Left cardiac atrium (tissue), 4 donors: ENCODE measurements around the gene SLC34A1. TPM values are rescaled to one million over a fixed set of nuclear protein-coding genes. Genes with fewer than 3 reads are reported as not detected.

Experiments used
- ATAC-seq, 2 donors: fragments of 200-7000 bp; cut with Tn5 transposase; one replicate each; pipeline ENCODE4 v1.9.1; 2020; ENCODE audit warnings: mild to moderate bottlenecking in 2 of 2, moderate library complexity in 2 of 2
- DNase-seq: peaks from one replicate; pipeline ENCODE4 v3.0.0-alpha.2; 2020
- intact Hi-C, 2 donors: fragments of 100-400 bp; cut with DNase I; formaldehyde crosslinking; loops; one replicate each; pipeline versions ENCODE4 v1.14.1 to v1.15.1; 2022 to 2023
- total RNA-seq, 2 donors: library from RNA; stranded (reverse); fragmentation: NEBNext Ultra II Directional; extraction: Animal tissue kit (Norgen Biotek cat#: 25700); gene quantifications; one replicate each; pipeline ENCODE4 v1.2.1, GENCODE V29; 2021
- donor health status: DM: no; HTN: yes; CAD: no.
- donor health status: DM: no; HTN: yes; CAD: no; lungs with severe emphysema.
- donor health status: DM: yes; HTN: yes; CAD: no.
- donor health status: Dilated cardiomyopathy.

SLC34A1 gene
- total RNA-seq, 2 donors from 2014 or later: not detected

GRCh38 chr5:177446200-177447065 is 62.2 kb downstream of the SLC34A1 start, which contains the start of gene PRR7:
TSS of gene PRR7 (plus strand) at chr5:177446814. CDS start at chr5:177455068, 8,254 bp downstream.
- DNase-seq (peak; percentile 70), ATAC-seq (peak; percentile 56 to 74)
- intact Hi-C loops: no loop called here

GRCh38 chr5:177447066-177447610 is 62.9 kb downstream of the SLC34A1 start:
- intact Hi-C loops: no loop called here
- peak; percentile 7 to 33 for ATAC-seq
- no peak for DNase-seq

- DNase-seq (peak; percentile 70), ATAC-seq (peak; percentile 27 to 73)
- intact Hi-C loops: no loop called here
Measured at GRCh38 chr5:177447611-177448243, 63.5 kb downstream of the SLC34A1 start.

Other genes starting within 250 kb of the SLC34A1 start
- gene RAB24, start 80.7 kb upstream of the SLC34A1 start, total RNA-seq: 10 to 100 TPM; 18.8 to 20.1 TPM
- gene PRELID1, start 80.6 kb upstream of the SLC34A1 start, total RNA-seq: 10 to 100 TPM; 52.6 to 64.0 TPM
- 1 to 10 TPM; 2.8 to 3.4 TPM for gene MXD3, start 72.5 kb upstream of the SLC34A1 start, total RNA-seq
- 10 to 100 TPM; 76.4 to 77.7 TPM for gene LMAN2, start 32.8 kb upstream of the SLC34A1 start, total RNA-seq
- 1 to 10 TPM; 3.7 to 4.7 TPM for gene RGS14, start 26.5 kb upstream of the SLC34A1 start, total RNA-seq
- not detected for gene PFN3, start 16.2 kb downstream of the SLC34A1 start, total RNA-seq
- under 1 TPM; 0.27 to 0.39 TPM for gene F12, start 25.1 kb downstream of the SLC34A1 start, total RNA-seq
- gene GRK6, start 42.2 kb downstream of the SLC34A1 start, total RNA-seq: 10 to 100 TPM; 14.6 to 20.1 TPM
- gene PRR7, start 62.4 kb downstream of the SLC34A1 start, total RNA-seq: 1 to 10 TPM in 1 of 2 donors, under 1 TPM in 1; 0.59 to 1.6 TPM
- gene DBN1, start 89.2 kb downstream of the SLC34A1 start, total RNA-seq: 10 to 100 TPM; 30.2 to 55.1 TPM
- 10 to 100 TPM; 50.5 to 94.5 TPM for gene PDLIM7, start 113.2 kb downstream of the SLC34A1 start, total RNA-seq
- gene DOK3, start 125.4 kb downstream of the SLC34A1 start, total RNA-seq: 1 to 10 TPM; 5.3 to 9.0 TPM
- gene DDX41, start 132.5 kb downstream of the SLC34A1 start, total RNA-seq: 10 to 100 TPM; 33.1 to 53.5 TPM
- gene FAM193B, start 170.1 kb downstream of the SLC34A1 start, total RNA-seq: 10 to 100 TPM; 26.1 to 30.1 TPM
- 100 to 1,000 TPM; 101 to 131 TPM for gene TMED9, start 207.8 kb downstream of the SLC34A1 start, total RNA-seq
- 10 to 100 TPM; 14.5 to 20.4 TPM for gene B4GALT7, start 215.7 kb downstream of the SLC34A1 start, total RNA-seq